Mesendoderm (in vitro differentiated cells): ENCODE measurements around the gene CTNNA1.

Experiments used
- DNase-seq: peaks from one replicate; pipeline ENCODE4 v3.0.0; 2013
- H2AK5ac ChIP-seq: 2 replicates; pipeline ENCODE4 v1.6.1; 2013; ENCODE audit warnings: low read length, inconsistent platforms
- H2BK120ac ChIP-seq: 2 replicates; pipeline ENCODE4 v1.6.1; 2013; ENCODE audit warnings: low read depth, mild to moderate bottlenecking, low read length, moderate library complexity, mixed read lengths
- H2BK15ac ChIP-seq: replicated peaks from 2 replicates; pipeline ENCODE4 v1.6.1; 2013; ENCODE audit warnings: low read depth, mild to moderate bottlenecking, moderate library complexity
- H2BK5ac ChIP-seq: 2 replicates; pipeline ENCODE4 v1.6.1; 2013; ENCODE audit warnings: low read length, inconsistent platforms
- H3K18ac ChIP-seq: 2 replicates; pipeline ENCODE4 v1.6.1; 2013; ENCODE audit warnings: mild to moderate bottlenecking, low read length, mixed read lengths
- H3K23ac ChIP-seq: one replicate; pipeline ENCODE4 v1.6.1; 2013; ENCODE audit warnings: low read length
- H3K27ac ChIP-seq: 2 replicates; pipeline ENCODE4 v1.5.1; 2013; ENCODE audit warnings: low read depth, mild to moderate bottlenecking, inconsistent platforms, low read length, moderate library complexity
- H3K27me3 ChIP-seq: 2 replicates; pipeline ENCODE4 v1.6.1; 2013; ENCODE audit warnings: low read length, control low read depth, mild to moderate bottlenecking, inconsistent platforms; ENCODE audit not compliant: insufficient read depth, poor library complexity
- H3K36me3 ChIP-seq: 2 replicates; pipeline ENCODE4 v1.6.1; 2013; ENCODE audit warnings: low read length, inconsistent platforms; ENCODE audit not compliant: control insufficient read depth, insufficient read depth
- H3K4ac ChIP-seq: one replicate; pipeline ENCODE4 v1.6.1; 2013; ENCODE audit warnings: low read depth, mild to moderate bottlenecking, low read length, moderate library complexity
- H3K4me1 ChIP-seq: 2 replicates; pipeline ENCODE4 v1.6.1; 2013; ENCODE audit warnings: low read depth, low read length, inconsistent platforms; ENCODE audit not compliant: control insufficient read depth
- H3K4me2 ChIP-seq: 2 replicates; pipeline ENCODE4 v1.6.1; 2013; ENCODE audit warnings: low read length
- H3K4me3 ChIP-seq: 2 replicates; pipeline ENCODE4 v1.5.1; 2013; ENCODE audit warnings: mild to moderate bottlenecking, low read length
- H3K56ac ChIP-seq: one replicate; pipeline ENCODE4 v1.6.1; 2013; ENCODE audit warnings: low read length
- H3K79me1 ChIP-seq: 2 replicates; pipeline ENCODE4 v1.6.1; 2013; ENCODE audit warnings: low read length, inconsistent platforms
- H3K79me2 ChIP-seq: 2 replicates; pipeline ENCODE4 v1.6.1; 2013; ENCODE audit warnings: mild to moderate bottlenecking, low read length; ENCODE audit not compliant: control insufficient read depth, insufficient read depth
- H3K9ac ChIP-seq: 2 replicates; pipeline ENCODE4 v1.6.1; 2013; ENCODE audit warnings: low read length, inconsistent platforms
- H4K5ac ChIP-seq: one replicate; pipeline ENCODE4 v1.6.1; 2013; ENCODE audit warnings: low read length
- H4K8ac ChIP-seq: one replicate; pipeline ENCODE4 v1.6.1; 2013; ENCODE audit warnings: low read depth, mild to moderate bottlenecking, control low read depth, low read length, moderate library complexity
- WGBS: extraction: QIAGEN DNeasy Blood & Tissue Kit; methylation state at CpG from one replicate; pipeline ENCODE4 v1.1.7; 2013; ENCODE audit warnings: low lambda C conversion rate, missing lambda C conversion rate; ENCODE audit not compliant: insufficient coverage; ENCODE audit errors: extremely low coverage; 5-methylcytosine and 5-hydroxymethylcytosine counted together

The CTNNA1 gene

GRCh38 chr5:138820695-138821094, 67.5 kb downstream of the CTNNA1 start:
- peaks cover 23% of the 10 kb centered on the region for H3K79me2 ChIP-seq
- H3K36me3 ChIP-seq = no peaks in the 10 kb centered on the region
- no CpG with 5 or more reads among the region's 3 CpGs for WGBS
- no peak overlapping the region for H3K4me2 ChIP-seq
- no peak overlapping the region for H2BK120ac ChIP-seq
- no peak overlapping the region for H2BK5ac ChIP-seq
- H3K4me3 ChIP-seq = no peak overlapping the region
- H3K27me3 ChIP-seq = no peaks in the 10 kb centered on the region
- no peak overlapping the region for H3K27ac ChIP-seq
- no peak for DNase-seq
- no peak overlapping the region for H3K56ac ChIP-seq
- no peaks in the 10 kb centered on the region for H3K4me1 ChIP-seq
- no peak overlapping the region for H3K9ac ChIP-seq
- H3K79me1 ChIP-seq = peaks cover 17% of the 10 kb centered on the region
- H3K18ac ChIP-seq = no peak overlapping the region
- H4K5ac ChIP-seq = no peak overlapping the region
- H3K4ac ChIP-seq = no peak overlapping the region
- H2BK15ac ChIP-seq = no peak overlapping the region
- H4K8ac ChIP-seq = no peak overlapping the region
- H2AK5ac ChIP-seq = no peak overlapping the region
- H3K23ac ChIP-seq = no peak overlapping the region

GRCh38 chr5:138824516-138824915, 71.3 kb downstream of the CTNNA1 start:
- no CpG with 5 or more reads among the region's 7 CpGs for WGBS
- Histone ChIP-seq H3K79me2 (peaks cover 8% of the 10 kb centered on the region), H3K4me2 (no peak overlapping the region), H2BK15ac (no peak overlapping the region), H3K56ac (no peak overlapping the region), H4K5ac (no peak overlapping the region), H3K9ac (no peak overlapping the region), H2BK120ac (no peak overlapping the region), H3K36me3 (peaks cover 2% of the 10 kb centered on the region), H3K4ac (no peak overlapping the region), H3K4me1 (no peaks in the 10 kb centered on the region), H3K18ac (no peak overlapping the region), H2BK5ac (no peak overlapping the region), H3K23ac (no peak overlapping the region), H3K27me3 (no peaks in the 10 kb centered on the region), H3K27ac (no peak overlapping the region), H3K79me1 (peaks cover 6% of the 10 kb centered on the region), H4K8ac (no peak overlapping the region), H2AK5ac (no peak overlapping the region), H3K4me3 (no peak overlapping the region)
- no peak for DNase-seq

GRCh38 chr5:138824924-138825863, 72.0 kb downstream of the CTNNA1 start:
- Histone ChIP-seq H3K56ac (no peak overlapping the region), H2BK15ac (no peak overlapping the region), H3K27ac (no peak overlapping the region), H3K27me3 (no peaks in the 10 kb centered on the region), H3K18ac (no peak overlapping the region), H2AK5ac (no peak overlapping the region), H2BK120ac (no peak overlapping the region), H3K9ac (no peak overlapping the region), H4K8ac (no peak overlapping the region), H3K79me1 (peaks cover 6% of the 10 kb centered on the region), H4K5ac (no peak overlapping the region), H3K36me3 (peaks cover 2% of the 10 kb centered on the region), H3K4me1 (no peaks in the 10 kb centered on the region), H3K4me2 (no peak overlapping the region), H3K4me3 (no peak overlapping the region), H3K79me2 (peaks cover 6% of the 10 kb centered on the region), H2BK5ac (no peak overlapping the region), H3K23ac (no peak overlapping the region), H3K4ac (no peak overlapping the region)
- no peak for DNase-seq
- no CpG with 5 or more reads among the region's 5 CpGs for WGBS

DNA sequence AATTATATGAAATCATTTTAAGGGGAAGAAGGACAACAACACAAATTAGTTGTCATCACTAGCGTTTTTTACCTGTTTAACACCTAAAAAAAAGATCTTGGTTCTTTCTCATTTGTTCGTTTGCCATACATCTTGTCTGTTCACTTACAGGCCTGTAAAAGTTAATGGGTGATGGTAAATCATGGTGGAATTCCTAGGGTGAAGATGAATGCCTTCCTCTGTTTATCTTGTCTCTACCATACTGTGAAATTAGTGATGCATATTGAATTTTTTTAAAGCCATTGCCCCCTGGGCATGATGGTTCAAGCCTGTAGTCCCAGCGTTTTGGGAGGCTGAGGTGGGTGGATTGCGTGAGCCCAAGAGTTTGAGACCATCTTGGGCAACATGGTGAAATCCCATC, 75.3 kb downstream of the CTNNA1 start:
- H3K4me3 ChIP-seq = no peak overlapping the region
- no peak overlapping the region for H2AK5ac ChIP-seq
- no peak overlapping the region for H2BK15ac ChIP-seq
- DNase-seq = no peak
- H2BK5ac ChIP-seq = no peak overlapping the region
- H4K8ac ChIP-seq = no peak overlapping the region
- no peak overlapping the region for H3K23ac ChIP-seq
- no peak overlapping the region for H3K18ac ChIP-seq
- peaks cover 2% of the 10 kb centered on the region for H3K36me3 ChIP-seq
- no peak overlapping the region for H3K27ac ChIP-seq
- peaks cover 4% of the 10 kb centered on the region for H3K79me1 ChIP-seq
- H3K4ac ChIP-seq = no peak overlapping the region
- no peak overlapping the region for H4K5ac ChIP-seq
- H3K4me1 ChIP-seq = no peaks in the 10 kb centered on the region
- peaks cover 2% of the 10 kb centered on the region for H3K79me2 ChIP-seq
- no peak overlapping the region for H2BK120ac ChIP-seq
- H3K56ac ChIP-seq = no peak overlapping the region
- no peaks in the 10 kb centered on the region for H3K27me3 ChIP-seq
- no CpG with 5 or more reads among the region's 4 CpGs for WGBS
- no peak overlapping the region for H3K9ac ChIP-seq
- H3K4me2 ChIP-seq = no peak overlapping the region

DNA sequence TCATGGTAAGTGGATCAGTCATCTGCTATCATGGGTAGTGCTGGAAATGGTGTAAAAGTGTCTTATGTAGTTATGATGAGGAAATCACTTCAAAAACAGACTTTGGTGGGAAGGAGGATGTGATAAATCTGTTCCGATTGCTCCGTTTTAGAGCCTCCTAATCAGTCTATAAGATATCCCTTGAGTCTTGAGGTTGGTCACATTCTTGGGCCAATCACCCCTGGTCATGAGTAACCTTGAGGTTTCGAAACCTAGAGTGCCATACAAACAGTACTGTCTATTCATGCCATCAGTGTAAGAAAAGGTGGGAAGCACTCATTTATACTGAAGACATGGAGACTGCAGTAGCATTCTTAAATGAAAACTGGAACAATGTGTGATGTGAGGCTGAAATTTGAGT, 76.1 kb downstream of the CTNNA1 start:
- Histone ChIP-seq H2BK120ac (no peak overlapping the region), H3K9ac (no peak overlapping the region), H3K4me1 (no peaks in the 10 kb centered on the region), H4K8ac (no peak overlapping the region), H3K27me3 (no peaks in the 10 kb centered on the region), H2BK5ac (no peak overlapping the region), H4K5ac (no peak overlapping the region), H3K4me3 (no peak overlapping the region), H3K27ac (no peak overlapping the region), H3K4me2 (no peak overlapping the region), H3K18ac (no peak overlapping the region), H3K79me1 (peaks cover 4% of the 10 kb centered on the region), H3K36me3 (peaks cover 2% of the 10 kb centered on the region), H3K23ac (no peak overlapping the region), H3K4ac (no peak overlapping the region), H3K79me2 (peaks cover 2% of the 10 kb centered on the region), H2BK15ac (no peak overlapping the region), H2AK5ac (no peak overlapping the region), H3K56ac (no peak overlapping the region)
- WGBS = no CpG with 5 or more reads among the region's 3 CpGs
- no peak for DNase-seq

- Histone ChIP-seq H3K4ac (no peak overlapping the region), H3K9ac (no peak overlapping the region), H3K79me2 (peaks cover 6% of the 10 kb centered on the region), H4K5ac (no peak overlapping the region), H3K4me1 (no peaks in the 10 kb centered on the region), H3K27ac (no peak overlapping the region), H3K79me1 (peaks cover 8% of the 10 kb centered on the region), H3K18ac (no peak overlapping the region), H3K36me3 (peaks cover 2% of the 10 kb centered on the region), H3K4me2 (no peak overlapping the region), H3K56ac (no peak overlapping the region), H3K23ac (no peak overlapping the region), H2BK5ac (no peak overlapping the region), H3K4me3 (no peak overlapping the region), H4K8ac (no peak overlapping the region), H3K27me3 (no peaks in the 10 kb centered on the region), H2BK120ac (no peak overlapping the region), H2AK5ac (no peak overlapping the region), H2BK15ac (no peak overlapping the region)
- no peak for DNase-seq
Observed at GRCh38 chr5:138831703-138832102, 78.5 kb downstream of the CTNNA1 start.
